CD4-positive, alpha-beta T cell treated with Interleukin-6 for 4 hours (primary cell): ENCODE data around the gene SLC22A7.
"Not testable (repeated sequence)": the region's sequence is repeated elsewhere in the genome, so short reads cannot be mapped to it uniquely, and the experiment has no call there.

Experiments used
- DNase-seq: peaks from one replicate; pipeline ENCODE4 v3.0.0-alpha.2; 2020; ENCODE audit warnings: mixed read lengths

Gene SLC22A7

DNA sequence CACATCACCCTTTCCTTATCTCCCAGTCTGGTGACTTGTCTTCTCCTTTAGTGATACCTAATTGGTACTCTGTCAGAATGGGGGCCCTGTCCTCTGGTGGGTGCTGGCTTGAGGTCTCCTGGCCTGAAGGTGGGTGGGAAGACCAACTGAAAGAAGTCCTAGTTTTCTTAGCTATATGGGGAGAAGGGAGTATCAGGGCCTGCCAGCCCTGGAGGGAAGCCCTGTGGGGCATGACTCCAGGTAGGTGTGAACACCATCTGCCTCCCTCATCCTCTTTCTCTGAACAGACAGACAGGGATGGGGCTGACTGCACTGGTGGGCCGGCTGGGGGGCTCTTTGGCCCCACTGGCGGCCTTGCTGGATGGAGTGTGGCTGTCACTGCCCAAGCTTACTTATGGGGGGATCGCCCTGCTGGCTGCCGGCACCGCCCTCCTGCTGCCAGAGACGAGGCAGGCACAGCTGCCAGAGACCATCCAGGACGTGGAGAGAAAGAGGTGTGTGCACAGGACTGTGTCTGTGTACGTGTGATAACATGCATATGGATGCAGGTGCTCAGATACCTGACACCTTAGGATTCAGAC, 5.8 kb downstream of the SLC22A7 start:
- DNase-seq = no peak

- DNase-seq = no peak
These were observed 6.3 kb downstream of the SLC22A7 start for GRCh38 chr6:43304361-43304760.

DNA sequence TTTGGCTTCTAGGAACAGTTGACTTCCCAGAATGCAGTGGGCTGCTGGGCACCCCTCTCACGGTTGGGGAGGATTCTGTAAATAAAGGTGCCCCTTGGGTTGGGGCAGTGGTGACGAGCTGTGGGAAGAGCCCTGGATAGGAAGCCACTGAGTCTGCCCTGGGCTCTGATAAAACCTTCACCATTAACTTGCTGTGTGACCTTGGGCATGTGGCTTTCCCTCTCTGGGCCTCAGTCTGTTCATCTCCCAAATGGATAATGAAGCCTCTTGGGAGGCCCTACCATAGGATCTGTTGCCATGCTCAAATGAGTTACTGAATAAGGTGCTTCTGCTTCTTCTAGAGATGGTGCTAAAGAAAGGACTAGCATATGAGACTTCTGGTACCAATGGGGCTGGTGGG, 6.8 kb downstream of the SLC22A7 start:
- no peak for DNase-seq

- DNase-seq = no peak
These were observed 8.0 kb downstream of the SLC22A7 start for GRCh38 chr6:43306086-43306485.

- no peak for DNase-seq
These were observed 9.5 kb downstream of the SLC22A7 start for GRCh38 chr6:43307451-43308100.

- DNase-seq = peak; percentile 72
These were observed 10.3 kb downstream of the SLC22A7 start, which contains the start of gene CRIP3 for GRCh38 chr6:43308101-43308989. TSS of gene CRIP3 (minus strand) at chr6:43308826. CDS start at chr6:43308792, 34 bp downstream.

DNA sequence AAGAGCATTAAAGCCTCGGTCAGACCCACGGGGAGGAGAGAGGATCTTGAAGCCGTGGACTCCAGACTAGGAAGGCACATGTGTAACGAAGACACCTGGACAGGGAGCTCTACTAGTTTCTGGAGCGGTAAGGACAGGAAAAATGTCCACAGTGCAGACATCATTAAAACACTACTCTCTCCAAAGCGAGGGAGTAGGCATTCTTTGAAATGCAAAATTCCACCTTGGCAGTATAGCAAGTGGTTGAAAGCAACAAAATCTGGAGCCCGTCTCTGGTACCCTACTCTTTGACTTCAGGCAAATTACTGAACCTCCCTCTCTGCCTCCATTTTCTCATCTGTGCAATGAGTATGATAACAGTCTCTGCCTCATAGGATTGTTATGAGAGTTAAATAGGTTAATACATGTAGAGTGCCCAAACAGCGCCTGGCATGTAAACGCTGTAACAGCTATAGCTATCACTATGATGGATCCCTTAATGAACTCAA, 11.0 kb downstream of the SLC22A7 start:
- no peak for DNase-seq

- DNase-seq = no peak
These were observed 12.1 kb downstream of the SLC22A7 start for GRCh38 chr6:43310134-43310533.

DNA sequence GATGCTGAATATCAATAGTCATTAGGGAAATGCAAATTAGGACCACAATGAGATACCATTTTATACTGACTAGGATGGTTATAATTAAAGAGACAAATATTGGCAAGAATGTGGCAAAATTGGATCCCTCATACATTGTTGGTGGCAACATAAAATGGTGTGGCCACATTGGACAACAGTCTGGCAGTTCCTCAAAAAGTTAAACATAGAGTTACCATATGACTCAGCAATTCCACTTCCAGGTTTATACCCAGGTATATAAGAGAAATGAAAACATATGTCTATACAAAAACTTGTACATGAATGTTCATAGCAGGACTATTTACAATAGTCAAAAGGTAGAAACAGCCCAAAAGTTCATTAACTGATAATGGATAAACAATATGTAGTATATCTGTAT, 12.6 kb downstream of the SLC22A7 start:
- DNase-seq = no peak

GRCh38 chr6:43311666-43312065, 13.6 kb downstream of the SLC22A7 start:
- DNase-seq = no peak

GRCh38 chr6:43313813-43314212, 15.8 kb downstream of the SLC22A7 start:
- no peak for DNase-seq

DNA sequence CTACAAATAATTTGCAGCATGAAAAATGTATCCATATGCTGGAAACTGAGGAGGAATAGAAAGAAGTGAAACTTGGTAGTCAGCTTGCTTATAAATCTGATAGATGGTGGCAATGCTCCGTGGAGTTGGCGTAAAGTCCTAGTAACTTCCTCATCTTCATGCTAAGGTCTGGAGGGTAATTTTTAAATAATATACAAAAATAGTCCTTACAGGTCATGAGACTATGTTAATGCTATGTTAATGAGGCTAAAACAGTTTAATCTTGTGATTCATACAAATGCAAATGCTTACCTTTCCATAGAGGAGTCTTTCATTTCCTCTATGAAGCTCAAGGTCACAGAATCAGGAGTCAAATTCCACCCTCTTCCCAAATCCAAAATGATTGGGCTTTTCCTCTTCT, 20.0 kb downstream of the SLC22A7 start:
- DNase-seq = no peak

- no peak for DNase-seq
These were observed 27.8 kb downstream of the SLC22A7 start for GRCh38 chr6:43325876-43326275.

DNA sequence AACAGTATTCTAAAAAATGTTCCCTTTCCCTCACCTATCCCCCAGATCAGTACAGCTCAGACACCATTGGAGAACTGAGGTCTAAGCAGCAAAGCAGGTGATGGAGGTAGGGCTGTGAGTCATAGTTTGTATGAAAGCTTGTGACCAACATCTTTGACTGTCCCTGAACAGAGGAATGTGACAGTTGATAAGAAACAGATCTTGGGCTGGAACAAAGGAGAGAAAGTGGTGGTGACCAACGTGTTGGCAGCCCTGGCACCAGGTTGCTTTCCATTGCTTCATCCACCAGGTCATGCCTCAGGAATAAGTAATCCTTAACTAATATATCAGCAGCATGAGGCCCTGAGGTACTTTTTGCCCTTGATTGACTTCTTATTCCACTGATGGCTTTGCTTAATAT, 30.5 kb downstream of the SLC22A7 start:
- no peak for DNase-seq

DNA sequence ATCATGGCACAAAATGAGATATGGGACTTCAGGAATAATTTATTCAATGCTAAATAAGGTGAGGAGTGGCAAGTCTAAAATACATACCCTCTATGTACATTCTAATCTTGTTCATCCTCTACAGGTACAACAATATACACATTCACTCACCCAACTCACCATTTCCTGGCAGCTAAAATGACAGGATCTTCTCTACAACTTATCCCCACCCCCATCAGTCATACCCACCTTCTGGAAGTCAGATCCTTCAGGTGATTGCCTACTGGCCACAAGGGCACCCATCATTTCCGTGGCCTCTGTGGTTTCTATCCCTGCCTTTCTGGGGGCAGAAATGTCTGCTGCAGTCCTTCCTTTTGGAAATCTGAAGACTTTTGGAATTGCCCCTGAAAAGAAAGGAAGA, 33.4 kb downstream of the SLC22A7 start:
- DNase-seq = peak; percentile 3

- DNase-seq = no peak
These were observed 33.8 kb downstream of the SLC22A7 start for GRCh38 chr6:43331891-43332290.

DNA sequence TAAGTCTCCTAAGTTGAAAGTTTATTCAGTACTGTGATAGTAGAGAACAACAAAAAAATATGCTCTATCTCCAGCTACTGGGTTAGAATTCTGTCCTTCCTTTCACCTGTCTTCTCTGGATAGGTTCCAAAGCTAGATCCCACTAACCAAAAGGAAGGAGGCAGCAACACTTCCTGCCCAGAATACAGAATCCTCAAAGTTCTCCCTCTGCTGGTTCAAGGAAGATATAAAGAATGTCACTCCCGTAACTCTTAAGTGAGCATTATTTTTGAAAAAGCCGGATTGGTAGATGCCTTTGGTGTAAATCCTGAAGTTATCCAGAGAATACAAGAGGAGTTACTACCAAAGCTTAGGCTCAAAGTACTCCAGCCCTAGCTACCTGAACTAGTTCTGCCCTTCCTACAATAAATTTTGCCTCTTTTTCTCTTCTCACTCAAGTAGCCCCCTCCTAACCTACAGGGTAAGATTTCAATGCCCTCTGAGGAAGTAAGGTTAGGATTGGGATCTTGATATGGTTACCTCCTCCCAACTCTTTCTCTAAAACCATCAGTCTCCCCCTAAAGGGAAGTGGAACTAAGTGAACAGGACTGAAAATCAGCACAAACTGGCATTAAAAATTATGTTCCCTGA, 36.5 kb downstream of the SLC22A7 start:
- DNase-seq = no peak

GRCh38 chr6:43335469-43335868, 37.4 kb downstream of the SLC22A7 start:
- no peak for DNase-seq

- no peak for DNase-seq
These were observed 38.3 kb downstream of the SLC22A7 start for GRCh38 chr6:43336382-43336781.

DNA sequence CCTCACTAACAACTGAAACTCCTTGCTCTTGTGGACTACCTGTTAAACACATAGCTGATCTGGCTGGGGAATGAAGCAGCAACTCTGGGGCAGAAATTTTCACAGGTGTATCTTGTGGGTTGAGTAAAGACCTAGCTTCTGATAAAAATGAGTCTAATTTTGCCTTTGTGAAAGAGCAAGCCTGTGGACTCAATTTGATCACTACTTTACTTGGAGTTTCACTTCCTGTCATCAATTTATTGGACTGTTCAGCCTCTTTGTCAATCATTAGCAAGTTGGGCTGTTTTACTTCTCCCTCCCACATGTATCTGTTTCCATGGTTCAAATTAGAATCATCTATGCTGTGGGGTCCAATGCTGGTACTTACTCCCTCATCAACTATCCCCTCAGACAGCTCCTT, 40.2 kb downstream of the SLC22A7 start:
- DNase-seq = no peak

- DNase-seq = no peak
These were observed 41.1 kb downstream of the SLC22A7 start for GRCh38 chr6:43339168-43339567.

GRCh38 chr6:43346243-43346642, 48.2 kb downstream of the SLC22A7 start:
- not testable (repeated sequence) for DNase-seq

DNA sequence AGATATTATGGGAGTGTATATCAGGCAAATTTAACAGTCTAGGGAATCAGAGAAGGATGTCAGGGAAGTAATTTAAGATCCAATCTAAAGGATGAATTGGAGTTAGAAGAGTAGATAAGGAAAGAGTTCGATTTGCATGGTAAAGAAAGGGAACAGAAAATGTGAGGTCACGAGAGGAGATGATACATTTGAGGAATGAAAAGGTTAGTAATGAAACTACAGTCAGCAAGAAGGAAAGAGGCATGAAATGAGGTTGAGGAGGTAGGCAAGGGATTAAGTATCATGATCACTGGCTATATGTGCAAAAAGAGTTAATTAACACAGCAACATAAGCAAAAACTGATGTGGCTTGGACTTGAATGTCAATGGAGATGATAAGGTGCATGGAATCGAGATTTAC, 49.0 kb downstream of the SLC22A7 start:
- DNase-seq = no peak
